Neural crest cell (in vitro differentiated cells): ENCODE results near the gene TTR. TPM values are rescaled to one million over a fixed set of nuclear protein-coding genes. Genes with fewer than 3 reads are reported as not detected.

Experiments used
- DNase-seq: peaks from one replicate; pipeline ENCODE4 v3.0.0; 2021; ENCODE audit warnings: low read depth, mixed read lengths, low spot score
- H3K27ac Mint-ChIP-seq: one replicate; pipeline ENCODE4 v1.8.0; 2021; ENCODE audit warnings: mild to moderate bottlenecking, mixed read lengths; ENCODE audit not compliant: unreplicated experiment
- H3K27me3 Mint-ChIP-seq: 2 replicates; pipeline ENCODE4 v1.8.0; 2021; ENCODE audit warnings: low read depth, mild to moderate bottlenecking, mixed read lengths
- H3K36me3 Mint-ChIP-seq: 2 replicates; pipeline ENCODE4 v1.8.0; 2021; ENCODE audit warnings: low read depth, mild to moderate bottlenecking, mixed read lengths
- H3K4me1 Mint-ChIP-seq: 2 replicates; pipeline ENCODE4 v1.8.0; 2021; ENCODE audit warnings: mixed read lengths
- H3K4me3 Mint-ChIP-seq: one replicate; pipeline ENCODE4 v1.8.0; 2021; ENCODE audit warnings: mild to moderate bottlenecking, mixed read lengths
- H3K9me3 Mint-ChIP-seq: 2 replicates; pipeline ENCODE4 v1.8.0; 2021; ENCODE audit warnings: mixed read lengths
- total RNA-seq: library from RNA; stranded (reverse); gene quantifications from 2 replicates; pipeline ENCODE4 v1.2.1, GENCODE V29; 2021
- TF ChIP-seq, protein P1 (sequence below): fragments of 200-600 bp; sonication (generic); conservative IDR thresholded peaks from 2 replicates; pipeline ENCODE4 v1.5.0; 2021; ENCODE audit warnings: antibody characterized with exemption, mild to moderate bottlenecking

The TTR gene
- total RNA-seq, 1 donor from 2014 or later: not detected

DNA sequence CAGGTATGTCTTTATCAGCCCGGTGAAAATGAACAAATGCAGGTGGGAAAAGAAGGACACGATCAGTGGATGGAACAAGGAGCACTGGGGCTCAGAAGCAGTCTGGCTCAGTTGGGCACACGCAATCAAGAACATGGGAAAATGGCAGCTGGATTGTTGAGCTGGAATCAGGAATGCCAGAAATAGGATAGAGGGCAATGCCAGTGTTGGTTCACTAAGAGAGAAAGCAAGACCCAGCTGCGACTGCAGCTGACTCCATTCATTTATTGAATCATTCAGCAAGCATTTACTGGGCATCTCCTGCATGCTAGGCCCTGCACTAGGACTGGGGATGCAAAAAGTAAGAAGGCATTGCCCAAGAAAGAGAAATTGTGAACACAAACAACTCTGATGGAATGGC is 13.6 kb upstream of the TTR start:
- peaks cover 3% of the 10 kb centered on the region for H3K4me1 Mint-ChIP-seq
- H3K27me3 Mint-ChIP-seq: no peaks in the 10 kb centered on the region
- no peak overlapping the region for H3K27ac Mint-ChIP-seq
- no peak for DNase-seq
- TF ChIP-seq, protein P1, sequence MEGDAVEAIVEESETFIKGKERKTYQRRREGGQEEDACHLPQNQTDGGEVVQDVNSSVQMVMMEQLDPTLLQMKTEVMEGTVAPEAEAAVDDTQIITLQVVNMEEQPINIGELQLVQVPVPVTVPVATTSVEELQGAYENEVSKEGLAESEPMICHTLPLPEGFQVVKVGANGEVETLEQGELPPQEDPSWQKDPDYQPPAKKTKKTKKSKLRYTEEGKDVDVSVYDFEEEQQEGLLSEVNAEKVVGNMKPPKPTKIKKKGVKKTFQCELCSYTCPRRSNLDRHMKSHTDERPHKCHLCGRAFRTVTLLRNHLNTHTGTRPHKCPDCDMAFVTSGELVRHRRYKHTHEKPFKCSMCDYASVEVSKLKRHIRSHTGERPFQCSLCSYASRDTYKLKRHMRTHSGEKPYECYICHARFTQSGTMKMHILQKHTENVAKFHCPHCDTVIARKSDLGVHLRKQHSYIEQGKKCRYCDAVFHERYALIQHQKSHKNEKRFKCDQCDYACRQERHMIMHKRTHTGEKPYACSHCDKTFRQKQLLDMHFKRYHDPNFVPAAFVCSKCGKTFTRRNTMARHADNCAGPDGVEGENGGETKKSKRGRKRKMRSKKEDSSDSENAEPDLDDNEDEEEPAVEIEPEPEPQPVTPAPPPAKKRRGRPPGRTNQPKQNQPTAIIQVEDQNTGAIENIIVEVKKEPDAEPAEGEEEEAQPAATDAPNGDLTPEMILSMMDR: no peak
- H3K36me3 Mint-ChIP-seq: no peaks in the 10 kb centered on the region
- no peak overlapping the region for H3K4me3 Mint-ChIP-seq
- H3K9me3 Mint-ChIP-seq: no peaks in the 10 kb centered on the region

DNA sequence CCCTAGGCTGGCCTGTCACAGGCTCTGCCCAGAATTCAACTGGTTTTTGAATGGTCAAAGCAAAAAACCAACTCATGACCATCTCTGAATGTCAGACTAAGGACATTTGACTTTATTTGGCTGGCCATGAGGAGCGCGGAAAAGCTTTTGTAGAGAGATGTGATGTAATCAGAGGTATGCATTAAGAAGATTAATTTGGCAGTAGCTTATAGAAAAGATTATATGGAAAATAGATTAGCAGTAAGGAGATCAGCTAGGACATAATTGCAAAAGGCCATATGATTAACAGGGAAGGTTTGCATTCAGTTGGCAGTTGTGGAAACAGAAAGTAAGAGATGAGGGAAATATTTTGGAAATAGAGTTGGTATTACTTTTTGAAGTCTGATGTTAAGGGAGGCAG is 12.3 kb upstream of the TTR start:
- no peaks in the 10 kb centered on the region for H3K9me3 Mint-ChIP-seq
- no peak for DNase-seq
- H3K4me3 Mint-ChIP-seq: no peak overlapping the region
- H3K36me3 Mint-ChIP-seq: no peaks in the 10 kb centered on the region
- H3K4me1 Mint-ChIP-seq: peaks cover 3% of the 10 kb centered on the region
- no peaks in the 10 kb centered on the region for H3K27me3 Mint-ChIP-seq
- H3K27ac Mint-ChIP-seq: no peak overlapping the region
- TF ChIP-seq, protein P1: no peak

DNA sequence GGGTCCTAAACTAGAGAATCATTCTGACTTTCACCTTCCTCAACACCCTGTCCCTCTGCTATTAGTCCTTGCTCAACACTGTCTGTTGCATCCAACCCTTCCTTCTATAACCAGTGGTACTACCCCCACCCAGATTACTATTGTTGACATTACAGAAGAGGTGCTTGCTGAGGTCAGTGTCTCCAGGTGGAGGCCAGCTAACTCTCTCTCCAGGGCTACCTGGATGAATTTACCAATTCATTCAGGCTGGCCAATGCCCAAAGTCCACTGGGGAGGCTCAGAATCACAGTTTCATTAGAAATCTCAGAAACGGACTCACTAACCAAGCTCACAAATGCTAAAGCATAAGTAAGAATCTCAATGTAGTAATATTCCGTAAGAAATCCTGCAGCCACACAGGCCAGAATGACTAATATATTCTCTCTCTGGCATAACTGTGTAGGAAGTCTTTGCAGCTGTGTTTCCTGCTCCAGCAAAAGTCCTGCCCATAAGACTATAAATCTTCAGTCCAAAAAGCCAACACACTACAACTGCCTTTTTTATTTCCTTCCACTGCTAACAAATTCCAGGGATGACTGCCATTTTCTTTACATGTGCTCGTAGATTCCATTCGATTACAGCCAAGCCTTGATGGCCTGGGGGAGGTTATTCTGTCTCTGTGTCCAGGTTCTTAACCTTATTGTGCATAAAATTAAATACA is 10.0 kb upstream of the TTR start:
- no peak overlapping the region for H3K4me3 Mint-ChIP-seq
- H3K36me3 Mint-ChIP-seq: no peaks in the 10 kb centered on the region
- H3K27me3 Mint-ChIP-seq: no peaks in the 10 kb centered on the region
- no peaks in the 10 kb centered on the region for H3K9me3 Mint-ChIP-seq
- no peak for DNase-seq
- no peaks in the 10 kb centered on the region for H3K4me1 Mint-ChIP-seq
- TF ChIP-seq, protein P1: no peak
- H3K27ac Mint-ChIP-seq: no peak overlapping the region

DNA sequence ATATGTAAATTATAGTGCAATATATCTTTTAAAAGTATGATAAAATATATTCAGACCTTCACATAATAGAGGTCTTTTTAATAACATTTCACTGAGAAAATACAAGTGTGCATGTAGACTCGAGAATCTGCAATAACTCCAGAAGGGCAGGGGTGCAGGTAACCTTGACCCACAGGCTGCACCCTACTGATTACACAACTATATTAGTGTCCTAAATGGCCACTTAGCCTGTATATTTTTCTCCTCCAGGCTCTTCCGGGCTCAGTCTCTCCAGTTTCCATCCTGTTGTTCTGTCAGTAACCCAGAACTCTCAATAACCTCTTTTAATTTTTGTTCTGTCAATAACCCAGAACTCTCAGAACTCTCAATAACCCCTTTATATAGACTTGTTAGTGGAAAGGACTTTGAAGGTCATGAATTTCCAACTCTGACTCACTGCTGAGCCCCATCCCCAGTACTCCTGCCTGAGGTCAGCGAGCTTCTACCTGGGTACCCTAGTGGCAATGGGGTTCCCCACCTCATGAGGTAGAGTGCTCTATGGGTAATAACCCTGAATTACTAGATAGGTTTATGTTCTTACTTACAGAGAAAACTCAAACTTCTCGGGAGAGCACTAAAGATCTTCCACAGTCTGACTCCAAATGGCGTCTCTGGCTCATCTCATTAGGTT is 8.4 kb upstream of the TTR start:
- Mint-ChIP-seq H3K27ac (no peak overlapping the region), H3K27me3 (no peaks in the 10 kb centered on the region), H3K4me1 (peaks cover 12% of the 10 kb centered on the region), H3K4me3 (no peak overlapping the region), H3K9me3 (peaks cover under 1% of the 10 kb centered on the region), H3K36me3 (no peaks in the 10 kb centered on the region)
- TF ChIP-seq, protein P1: no peak
- no peak for DNase-seq

DNA sequence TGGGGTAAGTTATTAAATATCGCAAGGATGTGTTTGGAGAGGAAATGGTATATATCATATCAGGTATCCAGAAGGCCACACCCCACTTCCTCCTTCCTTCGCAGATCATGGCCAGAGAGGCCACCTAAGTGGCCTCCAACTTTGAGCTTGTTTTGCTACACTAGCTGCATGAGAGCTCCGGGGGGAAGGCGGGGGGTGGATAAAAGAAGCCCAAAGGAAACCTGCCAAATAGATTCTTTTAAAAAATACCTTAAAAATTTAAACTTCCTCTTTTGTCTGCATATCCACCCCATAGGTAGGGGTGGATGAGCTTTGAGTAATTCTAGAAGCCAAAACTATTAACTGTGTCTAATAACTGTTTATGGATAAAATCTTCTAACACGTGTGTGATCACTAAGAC is 5.7 kb upstream of the TTR start:
- no peak for DNase-seq
- H3K4me1 Mint-ChIP-seq: peaks cover 20% of the 10 kb centered on the region
- peaks cover 3% of the 10 kb centered on the region for H3K36me3 Mint-ChIP-seq
- H3K27ac Mint-ChIP-seq: no peak overlapping the region
- TF ChIP-seq, protein P1: no peak
- H3K27me3 Mint-ChIP-seq: no peaks in the 10 kb centered on the region
- peaks cover 9% of the 10 kb centered on the region for H3K9me3 Mint-ChIP-seq
- H3K4me3 Mint-ChIP-seq: no peak overlapping the region
